ENCODE measurements around the gene MIER2.
"Not testable (repeated sequence)": the region's sequence is repeated elsewhere in the genome, so short reads cannot be mapped to it uniquely, and the experiment has no call there.

MIER2 gene, protein sequence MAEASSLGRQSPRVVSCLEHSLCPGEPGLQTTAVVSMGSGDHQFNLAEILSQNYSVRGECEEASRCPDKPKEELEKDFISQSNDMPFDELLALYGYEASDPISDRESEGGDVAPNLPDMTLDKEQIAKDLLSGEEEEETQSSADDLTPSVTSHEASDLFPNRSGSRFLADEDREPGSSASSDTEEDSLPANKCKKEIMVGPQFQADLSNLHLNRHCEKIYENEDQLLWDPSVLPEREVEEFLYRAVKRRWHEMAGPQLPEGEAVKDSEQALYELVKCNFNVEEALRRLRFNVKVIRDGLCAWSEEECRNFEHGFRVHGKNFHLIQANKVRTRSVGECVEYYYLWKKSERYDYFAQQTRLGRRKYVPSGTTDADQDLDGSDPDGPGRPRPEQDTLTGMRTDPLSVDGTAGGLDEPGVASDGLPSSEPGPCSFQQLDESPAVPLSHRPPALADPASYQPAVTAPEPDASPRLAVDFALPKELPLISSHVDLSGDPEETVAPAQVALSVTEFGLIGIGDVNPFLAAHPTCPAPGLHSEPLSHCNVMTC
- total RNA-seq, result 11.4 to 17.7 (median 13.7) reads per million in 9 experiments

DNA sequence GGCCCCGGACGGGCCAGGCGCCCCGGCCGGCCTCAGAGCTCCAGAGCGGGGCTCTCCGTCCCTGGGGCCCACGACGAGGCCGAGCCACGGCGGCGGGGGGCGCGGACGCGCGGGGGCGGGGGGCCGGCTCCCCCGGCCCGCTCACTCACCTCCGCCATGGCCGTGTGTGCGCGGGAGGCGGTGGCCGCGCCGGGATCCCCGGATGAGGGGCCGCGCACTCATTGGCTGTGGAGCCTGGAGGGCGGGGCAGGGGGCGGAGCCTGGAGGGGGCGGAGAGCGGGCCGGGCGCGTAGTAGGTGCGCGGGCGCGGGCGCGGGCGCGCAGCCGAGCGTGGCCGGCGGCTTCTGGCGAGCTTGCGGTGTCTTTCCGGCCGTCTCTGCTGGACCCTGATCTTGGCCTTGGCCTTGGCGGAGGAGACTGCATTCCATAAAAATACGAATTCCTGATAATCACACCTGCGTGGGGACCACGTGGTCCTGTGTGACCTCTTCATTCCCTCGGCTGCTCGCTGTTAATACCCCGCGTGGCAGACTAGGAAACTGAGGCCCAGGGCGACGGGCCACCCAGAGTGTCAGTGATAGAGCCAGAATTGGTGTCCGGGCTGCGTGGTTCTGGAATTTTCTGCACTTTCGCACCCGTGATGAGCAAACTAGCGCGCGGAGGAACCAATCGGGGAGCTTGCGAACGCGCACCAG lies at the start of gene MIER2:
TSS of gene MIER2 (minus strand) at position 172 of the 695 bp plus-strand sequence. CDS start at position 158, 14 bp downstream.
- peaks cover 0 to 10% of the 10 kb centered on the region in 2 donors for H3K27me3 Mint-ChIP-seq
- H3K27ac Mint-ChIP-seq, result peak within 1 kb of the TSS; percentile 89 to 90
- DNase-seq (peak; percentile 84 to 94 (median 93)), ATAC-seq (replicated peaks) (peak; percentile 97)
- H3K36me3 Mint-ChIP-seq (ENCODE audit: insufficient read depth), result peaks cover 18% of the 10 kb centered on the region
- peak within 1 kb of the TSS; percentile 82 to 84 for H3K4me3 Mint-ChIP-seq
- no peaks in the 10 kb centered on the region for H3K9me3 Mint-ChIP-seq
- peaks cover 34 to 37% of the 10 kb centered on the region in 2 donors for H3K4me1 Mint-ChIP-seq (ENCODE audit: low read depth in 2 of 2)

DNA sequence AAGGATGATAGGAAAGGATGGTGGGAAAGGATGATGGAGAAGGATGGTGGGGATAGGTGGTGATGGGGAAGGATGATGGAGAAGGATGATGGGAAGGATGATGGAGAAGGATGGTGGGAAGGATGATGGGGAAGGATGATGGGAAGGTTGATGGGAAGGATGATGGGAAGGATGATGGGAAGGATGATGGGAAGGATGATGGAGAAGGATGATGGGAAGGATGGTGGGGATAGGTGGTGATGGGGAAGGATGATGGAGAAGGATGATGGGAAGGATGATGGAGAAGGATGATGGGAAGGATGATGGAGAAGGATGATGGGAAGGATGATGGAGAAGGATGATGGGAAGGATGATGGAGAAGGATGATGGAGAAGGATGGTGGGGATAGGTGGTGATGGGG lies 49.0 kb upstream of the MIER2 start:
- H3K4me1 Mint-ChIP-seq (ENCODE audit: low read depth in 2 of 2); H3K4me3 Mint-ChIP-seq; DNase-seq; H3K27me3 Mint-ChIP-seq; H3K36me3 Mint-ChIP-seq (ENCODE audit: insufficient read depth); ATAC-seq (replicated peaks): not testable (repeated sequence)
- H3K9me3 Mint-ChIP-seq, result peaks cover 9 to 19% of the 10 kb centered on the region in 2 donors
- peak overlapping the region in 1 of 2 donors; percentile 59 for H3K27ac Mint-ChIP-seq

DNA sequence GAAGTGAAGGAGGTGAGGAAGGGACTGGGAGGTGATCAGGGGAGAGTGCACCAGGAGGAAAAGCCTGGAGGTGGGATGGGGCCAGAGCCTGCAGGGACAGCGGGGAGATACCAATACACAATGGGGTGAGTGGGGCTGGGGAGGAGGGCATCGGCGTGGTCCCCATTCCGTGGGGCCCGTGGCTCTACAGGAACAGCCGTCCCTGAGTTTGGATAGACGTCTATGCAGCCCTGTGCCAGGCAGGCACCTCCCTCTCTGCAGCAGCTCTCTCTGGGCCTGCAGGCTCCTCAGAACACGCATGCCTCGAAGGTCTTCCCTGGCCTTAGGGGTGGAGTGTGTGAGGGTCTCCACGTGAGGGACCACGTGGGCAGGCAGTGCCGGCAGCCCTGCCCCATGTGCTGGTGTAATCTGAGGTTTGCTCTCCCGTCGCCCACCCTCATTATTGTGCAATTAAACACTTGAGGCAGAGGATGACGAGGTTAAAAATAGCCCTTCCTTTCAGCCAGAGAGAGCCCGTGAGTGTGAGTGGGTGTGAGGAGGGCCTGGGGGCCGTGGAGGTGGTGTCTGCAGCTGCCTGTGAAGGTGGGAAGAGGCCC lies 47.9 kb upstream of the MIER2 start:
- peaks cover 9 to 15% of the 10 kb centered on the region in 2 donors for H3K27me3 Mint-ChIP-seq
- peaks cover 7% of the 10 kb centered on the region for H3K36me3 Mint-ChIP-seq (ENCODE audit: insufficient read depth)
- peaks cover 9 to 19% of the 10 kb centered on the region in 2 donors for H3K9me3 Mint-ChIP-seq
- no peak overlapping the region for H3K4me3 Mint-ChIP-seq
- peak overlapping the region in 1 of 2 donors; percentile 59 for H3K27ac Mint-ChIP-seq
- DNase-seq (no peak), ATAC-seq (replicated peaks) (no peak)
- H3K4me1 Mint-ChIP-seq (ENCODE audit: low read depth in 2 of 2), result peaks cover 0 to 8% of the 10 kb centered on the region in 2 donors

DNA sequence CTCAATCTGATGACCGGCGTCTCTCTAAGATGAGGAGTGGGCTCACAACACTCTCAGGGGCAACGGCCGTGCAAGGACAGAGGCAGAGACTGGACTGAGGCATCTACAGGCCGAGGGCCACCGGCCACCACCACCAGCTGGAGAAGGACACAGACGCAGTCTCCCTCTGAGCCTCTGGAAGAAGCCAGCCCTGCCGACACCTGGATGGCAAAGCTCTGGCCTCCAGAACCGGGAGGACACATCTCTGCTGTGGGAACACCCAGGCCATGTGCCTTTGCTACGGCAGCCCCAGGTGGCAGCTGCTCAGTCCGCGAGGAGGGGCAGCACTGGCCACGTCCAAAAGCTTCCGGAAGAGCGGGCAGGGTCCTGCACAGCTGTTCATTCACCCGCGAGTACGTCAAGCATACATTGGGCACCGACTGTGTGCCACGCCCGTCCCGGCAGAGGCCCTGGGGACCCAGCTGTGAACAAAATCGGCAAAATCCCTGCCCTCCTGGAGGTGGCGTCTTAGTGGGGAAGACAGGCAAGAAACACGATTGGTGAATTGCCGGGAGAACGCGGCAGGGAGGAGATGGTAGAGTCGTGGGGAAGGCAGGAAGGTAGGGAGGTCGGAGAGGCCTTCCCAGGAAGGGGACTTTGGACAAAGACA lies 47.3 kb upstream of the MIER2 start:
- Mint-ChIP-seq H3K9me3 (peaks cover 9 to 19% of the 10 kb centered on the region in 2 donors), H3K27me3 (peaks cover 9 to 18% of the 10 kb centered on the region in 2 donors), H3K27ac (peak overlapping the region; percentile 59 to 69)

DNA sequence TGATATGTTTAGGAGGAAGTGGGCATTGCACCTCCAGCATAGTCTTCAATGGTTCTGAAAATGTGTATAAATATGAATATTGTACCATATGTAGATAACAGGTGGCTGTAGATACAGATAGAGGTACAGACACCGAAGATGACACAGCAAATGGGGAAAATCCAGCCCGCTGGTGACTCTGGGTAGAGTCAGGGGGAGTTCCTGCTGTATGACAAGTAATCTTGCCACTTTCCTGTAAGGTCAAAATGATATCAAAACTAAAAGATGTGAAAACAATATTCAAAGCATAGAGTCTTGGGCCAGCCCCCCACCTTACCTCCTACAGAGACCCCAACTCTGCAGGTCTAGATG lies 46.6 kb upstream of the MIER2 start:
- peaks cover 0 to 8% of the 10 kb centered on the region in 2 donors for H3K4me1 Mint-ChIP-seq (ENCODE audit: low read depth in 2 of 2)
- H3K27me3 Mint-ChIP-seq, result peaks cover 12 to 23% of the 10 kb centered on the region in 2 donors
- ATAC-seq (replicated peaks) (no peak), DNase-seq (no peak)
- peaks cover 7% of the 10 kb centered on the region for H3K36me3 Mint-ChIP-seq (ENCODE audit: insufficient read depth)
- peaks cover 9 to 19% of the 10 kb centered on the region in 2 donors for H3K9me3 Mint-ChIP-seq
- no peak overlapping the region for H3K4me3 Mint-ChIP-seq
- no peak overlapping the region for H3K27ac Mint-ChIP-seq

More for the DNA sequence above, 47.3 kb upstream of the MIER2 start:
- H3K36me3 Mint-ChIP-seq (ENCODE audit: insufficient read depth), result peaks cover 7% of the 10 kb centered on the region
- DNase-seq (no peak), ATAC-seq (replicated peaks) (no peak)
- peaks cover 0 to 8% of the 10 kb centered on the region in 2 donors for H3K4me1 Mint-ChIP-seq (ENCODE audit: low read depth in 2 of 2)
- no peak overlapping the region for H3K4me3 Mint-ChIP-seq

DNA sequence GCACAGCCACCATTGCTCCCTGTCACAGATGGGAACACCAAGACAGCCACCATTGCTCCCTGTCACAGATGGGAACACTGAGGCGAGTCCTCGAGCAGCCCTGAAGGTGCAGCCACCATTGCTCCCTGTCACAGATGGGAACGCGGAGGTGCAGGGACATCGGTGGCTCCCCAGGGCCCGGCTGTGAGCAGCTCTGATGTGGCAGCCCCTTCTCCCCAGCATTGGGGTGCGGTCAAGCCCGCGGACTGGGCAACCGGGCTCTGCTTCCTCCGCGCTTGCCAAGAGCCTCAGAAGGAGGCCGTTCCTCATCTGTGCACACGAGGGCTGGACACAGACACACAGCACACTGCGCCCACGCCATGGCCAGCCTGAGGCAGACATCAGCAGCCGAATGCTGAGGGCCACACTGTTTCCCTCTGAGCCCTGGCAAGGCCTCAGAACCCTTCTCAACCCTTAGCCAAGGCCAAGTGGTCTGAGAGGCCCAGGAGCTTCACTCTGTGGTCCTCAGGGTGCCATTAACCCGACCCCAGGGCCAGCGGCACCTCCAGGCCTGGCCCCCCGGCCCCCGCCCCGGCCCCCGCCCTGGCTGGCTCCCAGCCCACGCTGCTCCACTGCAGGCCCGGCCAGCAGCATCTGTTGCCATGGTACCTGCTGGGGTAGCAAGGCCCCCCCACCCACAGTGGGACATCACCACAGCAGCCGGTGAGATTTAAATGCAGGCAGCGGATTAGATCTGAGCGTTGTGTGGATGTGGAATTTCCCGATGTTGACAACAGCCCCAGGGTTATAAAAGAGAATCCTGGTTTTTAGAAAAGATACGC lies 46.0 kb upstream of the MIER2 start:
- peaks cover 7 to 14% of the 10 kb centered on the region in 2 donors for H3K9me3 Mint-ChIP-seq
- DNase-seq, result no peak
- no peak for ATAC-seq (replicated peaks)
- H3K27ac Mint-ChIP-seq, result no peak overlapping the region
- peaks cover 18 to 28% of the 10 kb centered on the region in 2 donors for H3K27me3 Mint-ChIP-seq
- H3K4me3 Mint-ChIP-seq, result no peak overlapping the region
- H3K36me3 Mint-ChIP-seq (ENCODE audit: insufficient read depth), result peaks cover 3% of the 10 kb centered on the region
- H3K4me1 Mint-ChIP-seq (ENCODE audit: low read depth in 2 of 2), result peaks cover 0 to 8% of the 10 kb centered on the region in 2 donors

DNA sequence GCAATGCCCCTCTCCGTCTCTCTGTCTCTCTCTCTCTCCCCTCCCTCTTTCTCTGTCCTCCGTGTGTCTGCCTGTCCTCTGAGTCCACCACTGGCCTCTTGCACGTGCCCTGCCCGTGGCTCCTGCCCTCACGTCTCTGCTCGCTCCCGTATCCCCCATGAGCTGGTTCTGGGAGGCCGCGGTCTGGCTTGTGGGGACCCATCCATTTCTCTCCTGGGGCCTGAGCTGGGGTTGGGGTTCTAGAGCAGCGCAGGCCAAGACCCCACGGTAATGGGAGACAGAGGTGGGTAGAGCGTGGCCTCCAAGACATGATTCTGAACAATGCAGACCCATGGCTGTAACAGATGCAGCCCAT lies 45.3 kb upstream of the MIER2 start:
- peaks cover 4 to 10% of the 10 kb centered on the region in 2 donors for H3K9me3 Mint-ChIP-seq
- H3K4me1 Mint-ChIP-seq (ENCODE audit: low read depth in 2 of 2), result peaks cover 0 to 8% of the 10 kb centered on the region in 2 donors
- no peak for ATAC-seq (replicated peaks)
- peaks cover 20 to 33% of the 10 kb centered on the region in 2 donors for H3K27me3 Mint-ChIP-seq
- DNase-seq, result no peak
- peaks cover 3% of the 10 kb centered on the region for H3K36me3 Mint-ChIP-seq (ENCODE audit: insufficient read depth)
- no peak overlapping the region for H3K27ac Mint-ChIP-seq
- H3K4me3 Mint-ChIP-seq, result no peak overlapping the region

DNA sequence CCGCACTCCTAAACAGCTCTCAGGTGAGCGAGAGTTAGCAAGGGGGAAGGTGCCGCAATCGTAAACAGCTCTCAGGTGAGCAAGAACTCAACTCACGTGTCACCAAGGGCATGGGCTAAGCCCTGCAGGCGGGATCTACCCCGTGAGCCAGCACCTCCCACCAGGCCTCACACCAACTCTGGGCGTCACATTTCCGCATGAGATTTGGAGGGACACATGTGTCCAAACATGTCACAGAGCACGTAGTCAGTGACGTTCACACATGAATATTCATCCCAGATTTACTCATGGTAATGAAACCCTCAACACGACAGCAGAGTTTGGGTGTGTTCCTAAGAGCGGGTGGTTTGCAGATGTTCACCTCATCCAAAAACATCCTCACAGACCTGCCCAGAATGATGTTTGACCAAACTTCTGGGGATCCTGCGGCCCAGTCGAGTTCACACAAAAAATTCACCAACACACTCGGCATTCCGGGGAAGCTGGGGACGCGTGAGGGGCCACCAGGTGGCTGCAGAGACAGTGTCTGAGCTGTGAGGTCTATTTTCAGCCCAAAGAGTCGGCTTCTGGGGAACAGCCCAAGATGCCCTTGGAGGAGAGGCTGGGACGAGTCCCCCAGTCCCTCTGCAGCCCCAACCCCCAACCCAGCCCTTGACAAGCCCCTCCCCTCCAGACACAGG lies 44.8 kb upstream of the MIER2 start:
- no peak overlapping the region for H3K27ac Mint-ChIP-seq
- peaks cover 22 to 38% of the 10 kb centered on the region in 2 donors for H3K27me3 Mint-ChIP-seq
- DNase-seq, result no peak
- H3K9me3 Mint-ChIP-seq, result peaks cover 4 to 10% of the 10 kb centered on the region in 2 donors
- H3K4me1 Mint-ChIP-seq (ENCODE audit: low read depth in 2 of 2), result peaks cover 0 to 8% of the 10 kb centered on the region in 2 donors
- H3K4me3 Mint-ChIP-seq, result no peak overlapping the region
- no peak for ATAC-seq (replicated peaks)
- H3K36me3 Mint-ChIP-seq (ENCODE audit: insufficient read depth), result peaks cover 3% of the 10 kb centered on the region

DNA sequence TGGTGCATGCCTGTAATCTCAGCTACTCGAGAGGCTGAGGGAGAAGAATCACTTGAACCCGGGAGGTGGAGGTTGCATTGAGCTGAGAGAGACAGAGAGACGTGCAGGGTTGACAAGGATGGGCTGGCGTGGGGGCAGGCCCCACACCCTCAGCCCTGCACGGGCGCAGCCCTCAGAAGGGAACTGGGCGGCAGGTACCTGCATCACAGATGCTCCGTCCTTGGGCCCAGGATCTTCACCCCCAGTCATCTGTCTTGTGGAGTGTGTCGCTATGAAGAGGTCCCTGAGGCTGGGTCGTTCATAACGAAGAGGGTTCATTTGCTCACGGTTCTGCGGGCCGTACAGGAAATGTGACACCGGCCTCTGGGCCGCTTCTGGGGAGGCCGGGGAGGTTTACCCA lies 44.1 kb upstream of the MIER2 start:
- DNase-seq, result no peak
- Mint-ChIP-seq H3K27me3 (peaks cover 30 to 45% of the 10 kb centered on the region in 2 donors), H3K36me3 (ENCODE audit: insufficient read depth) (peaks cover 6% of the 10 kb centered on the region), H3K4me1 (ENCODE audit: low read depth in 2 of 2) (peaks cover 0 to 8% of the 10 kb centered on the region in 2 donors), H3K4me3 (no peak overlapping the region), H3K27ac (no peak overlapping the region), H3K9me3 (peaks cover 4 to 10% of the 10 kb centered on the region in 2 donors)
- no peak for ATAC-seq (replicated peaks)

DNA sequence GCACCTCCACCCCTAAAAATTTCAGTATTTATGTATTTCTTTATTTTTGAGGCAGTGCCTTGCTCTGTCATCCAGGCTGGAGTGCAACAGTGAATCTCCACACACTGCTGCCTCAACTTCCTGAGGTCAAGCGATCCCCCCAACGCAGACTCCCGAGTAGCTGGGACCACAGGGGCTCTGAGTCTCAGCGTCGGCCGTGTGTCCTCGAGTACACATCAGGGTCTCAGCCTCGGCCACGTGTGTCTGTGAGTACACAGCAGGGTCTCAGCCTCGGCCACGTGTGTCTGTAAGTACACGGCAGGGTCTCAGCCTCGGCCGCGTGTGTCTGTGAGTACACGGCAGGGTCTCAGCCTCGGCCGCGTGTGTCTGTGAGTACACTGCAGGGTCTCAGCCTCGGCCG lies 43.2 kb upstream of the MIER2 start:
- Mint-ChIP-seq H3K4me3 (no peak overlapping the region), H3K27me3 (peaks cover 37 to 54% of the 10 kb centered on the region in 2 donors), H3K9me3 (peaks cover 0 to 2% of the 10 kb centered on the region in 2 donors), H3K4me1 (ENCODE audit: low read depth in 2 of 2) (peaks cover 3 to 6% of the 10 kb centered on the region in 2 donors), H3K36me3 (ENCODE audit: insufficient read depth) (peaks cover 9% of the 10 kb centered on the region), H3K27ac (no peak overlapping the region)
- no peak for DNase-seq
- no peak for ATAC-seq (replicated peaks)

DNA sequence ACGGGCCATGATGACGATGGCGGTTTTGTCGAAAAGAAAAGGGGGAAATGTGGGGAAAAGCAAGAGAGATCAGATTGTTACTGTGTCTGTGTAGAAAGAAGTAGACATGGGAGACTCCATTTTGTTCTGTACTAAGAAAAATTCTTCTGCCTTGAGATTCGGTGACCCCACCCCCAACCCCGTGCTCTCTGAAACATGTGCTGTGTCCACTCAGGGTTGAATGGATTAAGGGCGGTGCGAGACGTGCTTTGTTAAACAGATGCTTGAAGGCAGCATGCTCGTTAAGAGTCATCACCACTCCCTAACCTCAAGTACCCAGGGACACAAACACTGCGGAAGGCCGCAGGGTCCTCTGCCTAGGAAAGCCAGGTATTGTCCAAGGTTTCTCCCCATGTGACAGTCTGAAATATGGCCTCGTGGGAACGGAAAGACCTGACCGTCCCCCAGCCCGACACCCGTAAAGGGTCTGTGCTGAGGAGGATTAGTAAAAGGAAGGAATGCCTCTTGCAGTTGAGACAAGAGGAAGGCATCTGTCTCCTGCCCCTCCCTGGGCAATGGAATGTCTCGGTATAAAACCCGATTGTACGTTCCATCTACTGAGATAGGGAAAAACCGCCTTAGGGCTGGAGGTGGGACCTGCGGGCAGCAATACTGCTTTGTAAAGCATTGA lies 42.2 kb upstream of the MIER2 start:
- H3K9me3 Mint-ChIP-seq; DNase-seq; H3K36me3 Mint-ChIP-seq (ENCODE audit: insufficient read depth); H3K4me3 Mint-ChIP-seq; ATAC-seq (replicated peaks); H3K27ac Mint-ChIP-seq: not testable (repeated sequence)
- H3K4me1 Mint-ChIP-seq (ENCODE audit: low read depth in 2 of 2), result peaks cover 6 to 11% of the 10 kb centered on the region in 2 donors
- H3K27me3 Mint-ChIP-seq, result peaks cover 41 to 60% of the 10 kb centered on the region in 2 donors
